Panc1 (cell line): Measurements from ENCODE around the gene EFNA5. TPM values are rescaled to one million over a fixed set of nuclear protein-coding genes. Genes with fewer than 3 reads are reported as not detected.

Experiments used
- ATAC-seq: fragments of 200-7000 bp; cut with Tn5 transposase; 2 replicates; pipeline ENCODE4 v1.9.1; 2020; ENCODE audit warnings: mild to moderate bottlenecking, moderate library complexity
- BruUV-seq: library from RNA; stranded (reverse); fragments of 400-500 nt; replicated peaks from 2 replicates; lab custom pipeline; 2021; lab: Mats Ljungman, UMichigan
- CTCF ChIA-PET: fragments of 300-600 bp; sonication (Branson Sonifier 250); formaldehyde crosslinking; loops from one replicate; lab custom pipeline; 2022; ENCODE audit warnings: antibody characterized with exemption; lab: Charles Lee
- POLR2A ChIA-PET: fragments of 300-600 bp; sonication (Branson Sonifier 250); formaldehyde crosslinking; loops from one replicate; lab custom pipeline; 2022; ENCODE audit warnings: antibody characterized with exemption; lab: Charles Lee
- DNase-seq: peaks from one replicate; pipeline ENCODE4 v3.0.0-alpha.2; 2010; ENCODE audit warnings: low read depth, low spot score
- H3K27ac ChIP-seq: 2 replicates; pipeline ENCODE4 v1.5.1; 2011; ENCODE audit warnings: mild to moderate bottlenecking, low read length, inconsistent platforms
- H3K27me3 ChIP-seq: fragments of 200-500 bp; sonication (Bioruptor generic); 2 replicates; pipeline ENCODE4 v1.6.0; 2014; ENCODE audit warnings: low read length, inconsistent platforms; ENCODE audit not compliant: control insufficient read depth, insufficient read depth
- H3K36me3 ChIP-seq: fragments of 200-500 bp; sonication (Bioruptor generic); 2 replicates; pipeline ENCODE4 v1.5.1; 2014; ENCODE audit warnings: inconsistent platforms, mild to moderate bottlenecking, low read length, moderate library complexity; ENCODE audit not compliant: control insufficient read depth, insufficient read depth
- H3K4me1 ChIP-seq: 2 replicates; pipeline ENCODE4 v1.5.1; 2011; ENCODE audit warnings: inconsistent platforms, mild to moderate bottlenecking, low read length, moderate library complexity; ENCODE audit not compliant: control insufficient read depth, insufficient read depth
- H3K4me3 ChIP-seq, 2 experiments: 2 replicates each; pipeline ENCODE4 v1.5.1; 2011 to 2012; ENCODE audit warnings: low read depth in 2 of 2, low read length in 2 of 2, mild to moderate bottlenecking in 2 of 2, inconsistent platforms in 1 of 2, moderate library complexity in 1 of 2
- H3K9me3 ChIP-seq: fragments of 200-500 bp; sonication (Bioruptor generic); 2 replicates; pipeline ENCODE4 v1.5.1; 2014; ENCODE audit warnings: low read depth, mild to moderate bottlenecking, inconsistent platforms, low read length, moderate library complexity; ENCODE audit not compliant: control insufficient read depth, insufficient read depth
- POLR2AphosphoS5 ChIP-seq: IDR thresholded peaks from 2 replicates; pipeline ENCODE4 v1.6.1; 2012; ENCODE audit warnings: mild to moderate bottlenecking, low read depth, low read length, moderate library complexity
- SIN3A ChIP-seq: IDR thresholded peaks from 2 replicates; pipeline ENCODE4 v1.6.1; 2012; ENCODE audit warnings: low read depth, mild to moderate bottlenecking, low read length, moderate library complexity, borderline replicate concordance; ENCODE audit not compliant: insufficient read depth
- TCF7L2 ChIP-seq: IDR thresholded peaks from 2 replicates; pipeline ENCODE4 v1.6.1; 2011; ENCODE audit warnings: mild to moderate bottlenecking, low read depth, low read length, inconsistent platforms
- in situ Hi-C: cut with HindIII; loops from 2 replicates; pipeline ENCODE4 v1.10.0; 2016; ENCODE audit warnings: low sequenced_read_pairs, low pct_unique_long_range_greater_than_20kb
- intact Hi-C: fragments of 100-400 bp; cut with micrococcal nuclease; formaldehyde crosslinking; loops from one replicate; pipeline ENCODE4 v1.10.0; 2022; ENCODE audit not compliant: unreplicated experiment
- total RNA-seq: library from RNA; stranded (reverse); gene quantifications from one replicate; pipeline ENCODE4 v1.2.1, GENCODE V29; 2021; ENCODE audit not compliant: unreplicated experiment
- TF ChIP-seq, protein P1 (sequence below), 2 experiments: IDR thresholded peaks; 2 replicates each; pipeline ENCODE4 v1.6.1; 2011 to 2012; ENCODE audit warnings: low read depth in 2 of 2, control low read depth in 1 of 2, low read length in 1 of 2, mild to moderate bottlenecking in 1 of 2, moderate library complexity in 1 of 2; ENCODE audit not compliant: insufficient read depth in 1 of 2
- TF ChIP-seq, protein P2 (sequence below): fragments of 450-650 bp; IDR thresholded peaks from 2 replicates; pipeline ENCODE4 v1.5.1; 2017; ENCODE audit warnings: mild to moderate bottlenecking

EFNA5 gene
- total RNA-seq, 1 experiment from 2014 or later: 30.5 TPM

DNA sequence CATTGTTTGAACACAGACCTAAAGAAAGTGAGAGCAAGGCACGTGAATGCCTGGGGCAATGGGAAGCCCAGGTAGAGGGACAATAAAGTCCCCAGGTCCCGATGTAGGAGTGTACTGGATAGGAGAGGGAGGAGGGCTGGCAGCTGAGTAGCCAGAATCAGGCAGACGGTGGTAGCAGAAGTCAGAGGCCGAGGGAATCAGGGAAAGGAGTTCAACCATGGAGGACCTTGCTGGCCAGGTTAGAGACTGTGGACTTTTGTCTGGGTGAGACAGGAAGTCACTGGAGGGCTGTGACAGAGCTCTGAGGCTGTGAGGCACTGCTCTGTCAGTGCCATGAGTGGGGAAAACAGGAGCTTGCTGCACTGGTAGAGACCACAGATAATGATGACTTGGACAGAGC lies 248.2 kb downstream of the EFNA5 start:
- H3K27me3 ChIP-seq: no peaks in the 10 kb centered on the region
- no peak overlapping the region for H3K4me3 ChIP-seq
- in situ Hi-C loops: no loop called here
- DNase-seq: no peak
- TF ChIP-seq POLR2AphosphoS5 (no peak), TCF7L2 (no peak), SIN3A (no peak)
- TF ChIP-seq, protein P1, sequence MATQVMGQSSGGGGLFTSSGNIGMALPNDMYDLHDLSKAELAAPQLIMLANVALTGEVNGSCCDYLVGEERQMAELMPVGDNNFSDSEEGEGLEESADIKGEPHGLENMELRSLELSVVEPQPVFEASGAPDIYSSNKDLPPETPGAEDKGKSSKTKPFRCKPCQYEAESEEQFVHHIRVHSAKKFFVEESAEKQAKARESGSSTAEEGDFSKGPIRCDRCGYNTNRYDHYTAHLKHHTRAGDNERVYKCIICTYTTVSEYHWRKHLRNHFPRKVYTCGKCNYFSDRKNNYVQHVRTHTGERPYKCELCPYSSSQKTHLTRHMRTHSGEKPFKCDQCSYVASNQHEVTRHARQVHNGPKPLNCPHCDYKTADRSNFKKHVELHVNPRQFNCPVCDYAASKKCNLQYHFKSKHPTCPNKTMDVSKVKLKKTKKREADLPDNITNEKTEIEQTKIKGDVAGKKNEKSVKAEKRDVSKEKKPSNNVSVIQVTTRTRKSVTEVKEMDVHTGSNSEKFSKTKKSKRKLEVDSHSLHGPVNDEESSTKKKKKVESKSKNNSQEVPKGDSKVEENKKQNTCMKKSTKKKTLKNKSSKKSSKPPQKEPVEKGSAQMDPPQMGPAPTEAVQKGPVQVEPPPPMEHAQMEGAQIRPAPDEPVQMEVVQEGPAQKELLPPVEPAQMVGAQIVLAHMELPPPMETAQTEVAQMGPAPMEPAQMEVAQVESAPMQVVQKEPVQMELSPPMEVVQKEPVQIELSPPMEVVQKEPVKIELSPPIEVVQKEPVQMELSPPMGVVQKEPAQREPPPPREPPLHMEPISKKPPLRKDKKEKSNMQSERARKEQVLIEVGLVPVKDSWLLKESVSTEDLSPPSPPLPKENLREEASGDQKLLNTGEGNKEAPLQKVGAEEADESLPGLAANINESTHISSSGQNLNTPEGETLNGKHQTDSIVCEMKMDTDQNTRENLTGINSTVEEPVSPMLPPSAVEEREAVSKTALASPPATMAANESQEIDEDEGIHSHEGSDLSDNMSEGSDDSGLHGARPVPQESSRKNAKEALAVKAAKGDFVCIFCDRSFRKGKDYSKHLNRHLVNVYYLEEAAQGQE (IDR thresholded peaks at IDR 0.05; ENCODE audit: insufficient read depth in 1 of 2, low read depth in 2 of 2, low read length in 1 of 2): no peak
- TF ChIP-seq, protein P2, sequence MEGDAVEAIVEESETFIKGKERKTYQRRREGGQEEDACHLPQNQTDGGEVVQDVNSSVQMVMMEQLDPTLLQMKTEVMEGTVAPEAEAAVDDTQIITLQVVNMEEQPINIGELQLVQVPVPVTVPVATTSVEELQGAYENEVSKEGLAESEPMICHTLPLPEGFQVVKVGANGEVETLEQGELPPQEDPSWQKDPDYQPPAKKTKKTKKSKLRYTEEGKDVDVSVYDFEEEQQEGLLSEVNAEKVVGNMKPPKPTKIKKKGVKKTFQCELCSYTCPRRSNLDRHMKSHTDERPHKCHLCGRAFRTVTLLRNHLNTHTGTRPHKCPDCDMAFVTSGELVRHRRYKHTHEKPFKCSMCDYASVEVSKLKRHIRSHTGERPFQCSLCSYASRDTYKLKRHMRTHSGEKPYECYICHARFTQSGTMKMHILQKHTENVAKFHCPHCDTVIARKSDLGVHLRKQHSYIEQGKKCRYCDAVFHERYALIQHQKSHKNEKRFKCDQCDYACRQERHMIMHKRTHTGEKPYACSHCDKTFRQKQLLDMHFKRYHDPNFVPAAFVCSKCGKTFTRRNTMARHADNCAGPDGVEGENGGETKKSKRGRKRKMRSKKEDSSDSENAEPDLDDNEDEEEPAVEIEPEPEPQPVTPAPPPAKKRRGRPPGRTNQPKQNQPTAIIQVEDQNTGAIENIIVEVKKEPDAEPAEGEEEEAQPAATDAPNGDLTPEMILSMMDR: no peak
- H3K9me3 ChIP-seq: no peaks in the 10 kb centered on the region
- peaks cover 47% of the 10 kb centered on the region for H3K4me1 ChIP-seq
- ATAC-seq: peak; percentile 27; the same call in 1 of the 2 replicates
- H3K36me3 ChIP-seq: no peaks in the 10 kb centered on the region
- BruUV-seq: no TSS peak
- CTCF ChIA-PET: no interaction called here
- H3K27ac ChIP-seq: peak overlapping the region; percentile 41
- intact Hi-C loops: no loop called here
- POLR2A ChIA-PET: interaction anchor here (0.7 kb wide), 1 partner anchor 14 kb away, joined by 6 read pairs; no protein-coding TSS in a partner anchor

GRCh38 chr5:107419498-107419897 lies 251.2 kb downstream of the EFNA5 start:
- Histone ChIP-seq H3K4me3 (no peak overlapping the region), H3K9me3 (no peaks in the 10 kb centered on the region), H3K36me3 (peaks cover 2% of the 10 kb centered on the region; the same call in 1 of the 2 replicates), H3K27ac (no peak overlapping the region), H3K4me1 (peaks cover 20% of the 10 kb centered on the region), H3K27me3 (no peaks in the 10 kb centered on the region)
- ATAC-seq (no peak), DNase-seq (no peak)
- ChIA-PET POLR2A (no interaction called here), CTCF (no interaction called here)
- BruUV-seq: no TSS peak
- intact Hi-C loops: loop anchor here (10.0 kb wide), 1 partner anchor 155 kb away; no protein-coding TSS in a partner anchor
- in situ Hi-C loops: no loop called here
- TF ChIP-seq, protein P1 (IDR thresholded peaks at IDR 0.05; ENCODE audit: insufficient read depth in 1 of 2, low read depth in 2 of 2, low read length in 1 of 2): no peak
- TF ChIP-seq POLR2AphosphoS5 (no peak), SIN3A (no peak), TCF7L2 (no peak)
- TF ChIP-seq, protein P2: no peak
